Choroid plexus epithelial cell (primary cell): ENCODE data around the gene ALS2.

Experiments used
- DNase-seq: peaks from one replicate; pipeline ENCODE4 v3.0.0-alpha.2; 2010; ENCODE audit warnings: low read depth
- H3K4me3 ChIP-seq: 2 replicates; pipeline ENCODE4 v1.5.1; 2011; ENCODE audit warnings: low read depth, mild to moderate bottlenecking, control low read depth, low read length, moderate library complexity
- CTCF ChIP-seq: conservative IDR thresholded peaks from 2 replicates; pipeline ENCODE4 v1.5.1; 2011; ENCODE audit warnings: low read depth, mild to moderate bottlenecking, control low read depth, inconsistent platforms, low read length, moderate library complexity

The ALS2 gene

GRCh38 chr2:201668402-201668910, 112.3 kb downstream of the ALS2 start:
- H3K4me3 ChIP-seq = no peak overlapping the region
- TF ChIP-seq CTCF = no peak
- DNase-seq = no peak

- no peak for DNase-seq
- no peak overlapping the region for H3K4me3 ChIP-seq
- no peak for TF ChIP-seq CTCF
Measured at GRCh38 chr2:201664334-201664733, 116.4 kb downstream of the ALS2 start.

- H3K4me3 ChIP-seq = no peak overlapping the region
- no peak for TF ChIP-seq CTCF
- no peak for DNase-seq
Measured at GRCh38 chr2:201661366-201661765, 119.4 kb downstream of the ALS2 start.

GRCh38 chr2:201660293-201660895, 120.3 kb downstream of the ALS2 start:
- no peak for DNase-seq
- H3K4me3 ChIP-seq = no peak overlapping the region
- TF ChIP-seq CTCF = no peak

GRCh38 chr2:201656740-201657139, 124.0 kb downstream of the ALS2 start:
- no peak overlapping the region for H3K4me3 ChIP-seq
- no peak for TF ChIP-seq CTCF
- no peak for DNase-seq

- no peak for DNase-seq
- TF ChIP-seq CTCF = no peak
- no peak overlapping the region for H3K4me3 ChIP-seq
Measured at GRCh38 chr2:201656102-201656501, 124.6 kb downstream of the ALS2 start.
